Activated T-cell treated with anti-CD3 and anti-CD28 coated beads for 4 hours (primary cell): ENCODE data around the gene CFAP206.
A peak's percentile ranks its signal among the peaks of the same experiment; 100 is the strongest.

ENCODE experiments used
- DNase-seq: peaks from one replicate; pipeline ENCODE4 v3.0.0-alpha.2; 2020

Gene CFAP206, protein sequence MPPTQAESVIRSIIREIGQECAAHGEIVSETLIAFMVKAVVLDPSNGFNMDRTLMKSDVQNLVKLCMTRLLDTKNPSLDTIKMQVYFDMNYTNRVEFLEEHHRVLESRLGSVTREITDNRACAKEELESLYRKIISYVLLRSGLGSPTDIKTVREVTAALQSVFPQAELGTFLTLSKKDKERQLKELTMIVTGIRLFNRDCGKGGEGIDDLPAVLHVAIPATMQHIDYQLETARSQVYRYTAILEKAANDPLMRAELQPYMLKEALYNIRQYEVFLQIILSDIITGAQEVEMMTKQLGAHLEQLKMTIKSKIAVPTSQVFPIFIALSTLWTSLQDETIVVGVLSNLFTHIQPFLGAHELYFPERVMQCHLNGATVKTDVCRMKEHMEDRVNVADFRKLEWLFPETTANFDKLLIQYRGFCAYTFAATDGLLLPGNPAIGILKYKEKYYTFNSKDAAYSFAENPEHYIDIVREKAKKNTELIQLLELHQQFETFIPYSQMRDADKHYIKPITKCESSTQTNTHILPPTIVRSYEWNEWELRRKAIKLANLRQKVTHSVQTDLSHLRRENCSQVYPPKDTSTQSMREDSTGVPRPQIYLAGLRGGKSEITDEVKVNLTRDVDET

DNA sequence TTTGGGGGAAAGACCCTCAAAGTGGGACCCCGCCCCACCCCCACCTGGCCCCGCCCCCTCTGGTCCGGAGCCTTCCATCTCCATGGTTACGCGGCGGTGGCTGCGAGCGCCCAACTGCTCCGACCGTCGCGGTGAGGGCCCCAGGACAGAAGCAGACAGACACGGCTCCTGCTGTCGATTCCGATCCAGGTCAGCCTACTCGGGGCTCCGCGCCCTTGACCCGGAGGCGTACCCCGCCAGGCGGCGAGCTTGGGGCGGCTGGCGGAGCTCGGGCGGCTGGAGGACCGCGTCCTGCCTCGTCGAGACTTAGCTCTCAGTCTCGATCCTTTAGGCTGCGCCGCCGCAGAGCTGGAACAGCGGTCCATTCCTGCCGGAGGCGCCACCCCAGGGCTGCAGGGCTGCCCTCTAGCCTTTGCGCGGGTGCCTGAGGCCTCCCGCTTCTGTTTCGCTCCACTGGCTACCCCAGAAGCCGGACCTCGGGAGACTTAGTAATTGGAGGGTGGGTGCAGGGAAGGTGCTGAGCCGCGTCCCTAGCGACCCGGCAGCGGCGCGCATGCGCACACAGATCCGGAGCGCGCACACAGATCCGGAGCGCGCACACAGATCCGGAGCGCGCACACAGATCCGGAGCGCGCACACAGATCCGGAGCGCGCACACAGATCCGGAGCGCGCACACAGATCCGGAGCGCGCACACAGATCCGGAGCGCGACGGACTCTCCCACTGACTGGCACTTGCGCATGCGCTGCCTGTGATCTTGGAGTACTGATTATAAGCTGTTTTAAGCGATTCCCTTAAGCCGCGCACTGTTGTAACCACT lies at the start of gene CFAP206:
CFAP206 (plus strand) TSS at position 72 of the 820 bp plus-strand sequence. CDS start 1,868 bp downstream, outside the sequence.
- DNase-seq = peak; percentile 58

DNA sequence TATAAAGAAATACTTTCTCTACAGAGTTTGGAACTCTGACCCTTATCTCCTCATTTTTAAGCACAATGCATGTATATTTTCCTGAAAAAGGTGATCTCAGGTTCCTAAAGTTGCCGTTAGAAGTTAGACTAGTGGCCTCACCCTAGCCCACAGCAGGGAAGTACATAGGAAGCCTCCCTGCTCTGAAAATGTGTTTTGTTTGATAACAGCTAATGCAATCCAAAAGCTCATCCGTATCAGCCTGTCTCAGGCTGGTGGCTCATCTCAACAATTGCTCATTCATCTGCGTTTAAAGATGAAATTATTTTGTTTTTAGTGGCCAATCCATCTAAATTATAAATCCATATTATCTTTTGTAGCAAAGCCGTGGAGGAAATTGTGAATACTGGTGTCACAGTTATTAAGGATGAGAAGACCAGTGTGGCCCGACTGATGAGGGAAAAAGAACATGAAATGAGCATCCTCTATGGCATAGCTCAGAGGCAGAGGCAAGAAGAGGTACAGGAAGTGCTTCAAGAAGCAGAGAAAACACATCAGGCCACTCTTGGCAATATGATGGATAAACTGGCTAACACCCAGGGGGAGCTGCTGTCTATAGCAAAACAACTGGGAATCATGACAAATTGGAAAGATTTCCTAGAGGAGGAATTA lies 43.0 kb upstream of the CFAP206 start:
- DNase-seq = no peak

- DNase-seq = no peak
These were observed 41.5 kb upstream of the CFAP206 start for GRCh38 chr6:87366072-87366827.

DNA sequence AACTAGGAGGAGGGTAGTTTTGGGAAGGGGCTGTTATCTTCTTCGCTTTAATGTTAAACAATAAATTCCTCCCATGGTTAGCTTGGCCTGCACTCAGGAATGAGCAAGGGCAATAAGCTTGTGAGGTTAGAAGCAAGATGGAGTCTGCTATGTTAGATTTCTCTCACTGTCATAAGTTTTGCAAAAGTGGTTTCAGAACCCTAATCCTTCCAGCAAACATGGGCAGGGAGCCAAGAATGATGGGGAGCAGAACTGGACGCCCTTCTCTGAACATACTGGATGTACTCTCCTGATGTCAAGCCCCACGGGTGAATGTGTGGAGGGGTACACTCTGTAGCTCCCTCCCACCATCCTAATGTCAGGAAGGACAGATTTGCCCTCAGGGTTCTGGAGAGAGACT lies 40.9 kb upstream of the CFAP206 start:
- no peak for DNase-seq

DNA sequence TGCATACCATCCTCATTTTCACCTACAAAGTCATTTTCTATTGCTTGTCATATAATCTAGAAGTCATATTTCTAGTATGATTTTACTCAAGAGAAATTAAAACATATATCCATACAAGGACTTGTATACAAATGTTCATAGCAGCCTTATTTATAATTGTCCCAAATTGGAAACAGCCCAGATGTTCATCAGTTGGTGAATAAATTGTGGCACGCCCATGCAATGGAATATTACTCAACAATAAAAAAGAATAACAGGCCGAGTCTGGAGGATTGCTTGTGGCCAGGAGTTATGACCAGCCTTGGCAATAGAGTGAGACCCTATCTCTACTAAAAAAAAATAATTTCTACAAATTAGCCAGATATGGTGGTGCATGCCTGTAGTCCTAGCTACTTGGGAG lies 34.4 kb upstream of the CFAP206 start:
- DNase-seq = no peak

DNA sequence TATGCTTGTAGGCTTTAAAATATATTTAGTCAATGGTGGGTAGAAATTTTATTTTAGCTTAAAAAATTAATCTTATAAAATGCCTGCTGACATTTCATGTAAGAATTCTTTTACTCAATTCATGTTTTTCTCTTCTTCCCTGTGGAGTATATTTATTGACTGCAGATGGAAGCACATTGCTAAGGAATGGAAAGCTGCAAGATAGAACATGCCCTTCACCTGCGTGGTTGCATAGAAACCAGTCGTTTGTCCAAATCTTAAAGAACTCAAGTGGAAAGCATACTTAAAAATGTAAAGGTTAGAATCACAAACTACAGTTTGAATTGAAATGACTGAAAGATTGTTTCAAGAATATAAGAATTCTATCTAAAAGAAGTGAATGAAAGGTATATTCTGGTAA lies 32.5 kb upstream of the CFAP206 start:
- DNase-seq = no peak

- DNase-seq = no peak
These were observed 31.1 kb upstream of the CFAP206 start for GRCh38 chr6:87376643-87377042.

- DNase-seq = no peak
These were observed 28.8 kb upstream of the CFAP206 start for GRCh38 chr6:87378947-87379346.

- DNase-seq = no peak
These were observed 24.9 kb upstream of the CFAP206 start for GRCh38 chr6:87382861-87383260.

DNA sequence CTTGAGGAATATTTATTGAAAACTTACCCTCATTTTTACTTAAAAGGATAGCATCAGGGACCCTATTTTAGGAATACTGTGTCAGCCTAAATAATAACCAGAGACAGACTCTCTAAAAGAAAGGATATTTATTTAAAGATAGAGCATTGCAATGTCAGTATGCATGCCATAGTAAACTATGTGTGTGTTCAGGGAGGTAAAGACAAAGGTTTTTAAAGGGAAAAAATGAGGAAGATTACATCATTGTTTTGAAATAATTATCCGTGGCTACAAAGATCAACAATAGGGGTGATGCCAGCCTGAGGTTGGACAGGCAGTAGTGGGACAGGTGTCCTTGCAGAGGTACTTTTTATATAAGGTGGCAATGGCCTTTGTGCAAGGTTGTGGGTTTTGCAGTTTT lies 23.7 kb upstream of the CFAP206 start:
- no peak for DNase-seq

GRCh38 chr6:87384449-87384848 lies 23.3 kb upstream of the CFAP206 start:
- DNase-seq = no peak

GRCh38 chr6:87391334-87391733 lies 16.4 kb upstream of the CFAP206 start:
- DNase-seq = no peak

DNA sequence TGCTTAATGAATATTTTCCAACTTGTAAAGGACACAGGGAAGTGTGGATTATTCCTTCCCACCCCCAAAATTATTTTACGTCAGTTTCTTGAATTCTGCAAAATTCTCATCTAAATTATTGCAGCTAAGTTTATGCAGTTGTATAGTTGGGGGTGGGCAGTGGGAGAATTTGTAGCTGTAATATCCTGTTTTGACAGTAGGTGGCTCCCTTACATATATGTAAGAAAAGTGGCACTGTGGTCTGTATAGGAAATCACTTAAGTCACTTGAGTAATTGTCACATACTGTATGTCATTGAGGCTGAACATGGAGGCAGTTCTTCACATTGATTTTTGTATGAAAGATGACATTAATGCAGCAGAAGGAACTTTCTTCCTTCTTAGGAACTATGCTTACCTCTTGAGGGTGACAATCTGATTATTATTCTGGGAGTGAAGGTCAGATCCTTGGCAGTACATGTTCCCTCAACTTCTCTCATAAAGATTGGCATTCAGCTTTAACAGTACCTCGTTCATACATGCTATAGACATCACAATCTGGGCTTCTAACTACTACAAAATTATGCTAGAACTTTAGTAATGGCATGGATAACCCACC lies 14.6 kb upstream of the CFAP206 start:
- peak; percentile 17 for DNase-seq

DNA sequence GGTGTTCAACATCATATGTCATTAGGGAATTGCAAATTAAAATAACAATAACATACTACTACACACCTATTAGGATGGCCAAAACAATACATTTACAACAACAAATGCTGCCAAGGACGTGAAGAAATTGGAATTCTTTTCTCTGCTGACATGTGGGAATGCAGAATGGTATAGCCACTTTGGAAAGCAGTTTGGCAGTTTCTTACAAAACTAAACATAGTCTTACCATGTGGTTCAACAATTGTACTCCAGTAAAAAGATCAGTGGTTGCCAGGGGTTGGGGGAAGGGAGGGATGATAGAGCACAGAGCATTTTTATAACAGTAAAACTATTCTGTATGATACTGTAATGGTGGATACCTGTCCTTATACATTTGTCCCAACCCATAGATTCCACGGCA lies 12.3 kb upstream of the CFAP206 start:
- no peak for DNase-seq

DNA sequence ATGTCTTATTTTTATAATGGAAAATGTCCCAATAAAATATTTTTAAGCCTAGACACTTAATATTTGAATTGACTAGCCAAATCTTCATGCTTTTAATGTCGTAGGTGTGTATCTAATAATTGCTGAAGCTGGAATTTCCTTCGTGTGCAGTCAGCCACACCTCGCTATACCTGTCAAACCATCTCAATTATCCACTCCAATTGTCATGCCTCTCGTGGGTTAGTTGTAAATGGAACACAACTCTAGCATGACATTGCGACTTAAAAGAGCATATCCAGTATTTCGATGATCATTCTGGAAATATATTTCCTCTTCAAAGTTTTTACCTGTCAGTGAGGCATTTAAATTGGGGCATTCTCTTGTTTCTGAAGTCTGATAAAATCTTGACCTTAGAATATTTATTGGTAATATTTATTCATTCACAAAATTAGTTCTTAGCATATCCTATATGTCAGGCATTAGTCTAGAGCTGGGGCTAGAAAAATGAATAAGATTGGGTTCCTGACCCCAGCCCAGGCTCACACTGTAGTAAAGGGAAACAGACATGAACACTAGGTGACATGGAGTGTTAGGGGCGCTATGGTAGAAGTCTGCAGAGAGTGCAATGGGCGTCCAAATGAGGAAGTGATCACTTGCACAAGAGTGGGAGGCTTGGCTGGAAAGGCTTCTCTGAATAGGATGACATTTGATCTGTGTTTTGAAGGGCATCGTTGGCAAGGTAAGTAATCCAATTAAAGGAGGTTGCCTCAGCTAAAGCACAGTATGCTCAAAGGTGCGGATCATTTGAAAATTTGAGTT lies 11.0 kb upstream of the CFAP206 start:
- no peak for DNase-seq

GRCh38 chr6:87397656-87398055 lies 10.1 kb upstream of the CFAP206 start:
- no peak for DNase-seq

- no peak for DNase-seq
These were observed 5.9 kb upstream of the CFAP206 start for GRCh38 chr6:87401832-87402231.

- no peak for DNase-seq
These were observed 241 bp upstream of the CFAP206 start for GRCh38 chr6:87407561-87407900.

DNA sequence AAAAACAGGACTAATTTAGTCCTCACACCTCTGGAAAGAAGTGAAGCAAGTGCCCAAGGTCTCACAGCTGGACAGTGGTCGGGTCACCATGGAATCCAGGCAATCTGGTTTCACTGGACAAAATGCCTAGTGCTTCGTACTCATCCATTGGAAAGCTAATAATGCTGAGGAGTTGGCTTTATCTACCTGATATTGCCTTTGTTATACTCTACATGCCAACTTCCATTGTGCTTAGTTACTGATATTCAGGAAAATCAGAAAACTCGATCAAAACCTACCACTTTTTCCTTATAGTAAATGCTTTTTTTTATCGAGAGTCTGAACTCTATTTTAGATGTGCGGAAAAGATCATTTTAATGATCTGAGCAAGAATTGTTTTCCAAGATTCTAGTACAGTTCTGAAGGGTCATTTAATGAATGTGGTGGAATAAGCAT lies 966 bp downstream of the CFAP206 start:
- DNase-seq = no peak

DNA sequence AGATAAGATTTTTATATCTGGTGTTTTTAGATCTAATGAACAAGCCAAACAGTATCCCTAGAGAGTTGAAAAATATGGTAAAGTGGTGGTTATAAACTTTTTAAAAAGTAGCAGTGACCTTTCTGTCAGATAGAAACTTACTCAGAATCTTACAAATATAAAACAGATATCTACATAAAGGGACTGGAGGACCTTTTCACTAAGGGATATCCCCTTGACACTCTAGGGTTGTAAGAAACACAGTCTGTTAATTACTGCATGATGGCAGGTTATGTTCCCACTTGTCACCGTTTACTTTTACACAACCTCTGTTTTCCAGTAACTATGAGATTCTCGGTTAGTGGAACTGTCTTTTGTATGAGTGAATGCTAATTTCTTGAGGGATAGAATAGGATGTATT lies 11.5 kb downstream of the CFAP206 start:
- no peak for DNase-seq

DNA sequence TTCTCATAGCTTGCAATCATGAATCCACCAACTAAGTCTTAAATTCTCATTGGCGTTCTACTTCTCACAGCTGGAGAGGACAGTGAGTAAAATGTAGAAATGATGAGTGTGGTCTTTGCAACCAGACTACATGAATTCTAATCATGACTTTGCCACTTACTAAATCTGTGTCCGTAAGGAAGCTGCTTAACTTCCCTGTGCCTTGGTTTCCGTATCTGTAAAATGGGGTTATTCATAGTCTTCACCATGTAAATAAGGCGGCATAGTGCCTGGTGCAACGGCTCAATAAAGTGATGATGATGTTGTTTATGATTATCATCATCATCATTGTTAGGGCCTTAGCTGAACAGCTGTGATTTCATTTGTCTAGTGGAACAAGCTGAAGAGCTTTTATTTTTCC lies 12.6 kb downstream of the CFAP206 start:
- no peak for DNase-seq
